Gastroesophageal sphincter (tissue), 3 donors: ENCODE measurements around the gene FIBP.

Source experiments
- EP300 ChIP-seq: sonication (generic); formaldehyde crosslinking; IDR thresholded peaks from one replicate; pipeline ENCODE4 v1.6.1; 2017; ENCODE audit warnings: antibody characterized with exemption, mild to moderate bottlenecking
- POLR2A ChIP-seq, 2 donors: fragments of 450-650 bp; IDR thresholded peaks; one replicate each; pipeline ENCODE4 v1.6.1; 2017; ENCODE audit warnings: antibody characterized with exemption in 2 of 2, mild to moderate bottlenecking in 2 of 2, moderate library complexity in 1 of 2
- POLR2AphosphoS5 ChIP-seq: sonication (generic); formaldehyde crosslinking; IDR thresholded peaks from one replicate; pipeline ENCODE4 v1.6.1; 2017; ENCODE audit warnings: antibody characterized with exemption
- TF ChIP-seq, protein P1 (sequence below), 4 experiments: fragments of 200-600 bp in 2 of 4; fragments of 450-650 bp in 2 of 4; sonication (generic) in 1 of 4; IDR thresholded peaks; one replicate each; pipeline ENCODE4 v1.5.1; 2017 to 2019; ENCODE audit warnings: antibody characterized with exemption in 4 of 4, mild to moderate bottlenecking in 2 of 4, moderate library complexity in 2 of 4

DNA sequence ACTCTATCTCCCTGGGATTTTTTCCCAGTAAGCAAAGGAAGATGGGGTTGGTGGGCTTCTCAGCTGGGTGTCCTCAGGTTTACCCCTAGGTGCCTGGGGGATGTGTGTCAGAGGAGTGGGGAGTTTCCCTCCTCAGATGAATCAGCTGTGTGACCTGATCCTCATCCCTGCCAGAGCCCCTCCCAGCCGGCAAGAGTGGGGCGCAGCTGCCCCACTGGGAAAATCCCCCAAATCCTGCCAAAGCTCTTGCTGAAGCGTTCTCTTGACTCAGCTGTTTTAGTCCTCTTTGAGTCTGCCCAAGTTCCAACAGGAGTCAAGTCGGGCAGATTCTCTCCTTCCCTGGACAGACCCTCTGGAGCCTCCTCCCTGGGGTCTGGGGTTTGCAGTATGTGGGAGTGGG is 24.6 kb upstream of the FIBP start:
- TF ChIP-seq, protein P1, sequence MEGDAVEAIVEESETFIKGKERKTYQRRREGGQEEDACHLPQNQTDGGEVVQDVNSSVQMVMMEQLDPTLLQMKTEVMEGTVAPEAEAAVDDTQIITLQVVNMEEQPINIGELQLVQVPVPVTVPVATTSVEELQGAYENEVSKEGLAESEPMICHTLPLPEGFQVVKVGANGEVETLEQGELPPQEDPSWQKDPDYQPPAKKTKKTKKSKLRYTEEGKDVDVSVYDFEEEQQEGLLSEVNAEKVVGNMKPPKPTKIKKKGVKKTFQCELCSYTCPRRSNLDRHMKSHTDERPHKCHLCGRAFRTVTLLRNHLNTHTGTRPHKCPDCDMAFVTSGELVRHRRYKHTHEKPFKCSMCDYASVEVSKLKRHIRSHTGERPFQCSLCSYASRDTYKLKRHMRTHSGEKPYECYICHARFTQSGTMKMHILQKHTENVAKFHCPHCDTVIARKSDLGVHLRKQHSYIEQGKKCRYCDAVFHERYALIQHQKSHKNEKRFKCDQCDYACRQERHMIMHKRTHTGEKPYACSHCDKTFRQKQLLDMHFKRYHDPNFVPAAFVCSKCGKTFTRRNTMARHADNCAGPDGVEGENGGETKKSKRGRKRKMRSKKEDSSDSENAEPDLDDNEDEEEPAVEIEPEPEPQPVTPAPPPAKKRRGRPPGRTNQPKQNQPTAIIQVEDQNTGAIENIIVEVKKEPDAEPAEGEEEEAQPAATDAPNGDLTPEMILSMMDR (IDR thresholded peaks at IDR 0.05) = no peak
- no peak for TF ChIP-seq POLR2A (IDR thresholded peaks at IDR 0.05)
- no peak for TF ChIP-seq EP300
- no peak for TF ChIP-seq POLR2AphosphoS5
